Endodermal cell (in vitro differentiated cells): ENCODE results near the gene DNAJA3. TPM values are rescaled to one million over a fixed set of nuclear protein-coding genes. Genes with fewer than 3 reads are reported as not detected.
A peak's percentile ranks its signal among the peaks of the same experiment; 100 is the strongest.

ENCODE experiments used
- DNase-seq: peaks from one replicate; pipeline ENCODE4 v3.0.0-alpha.2; 2017
- H3K27ac ChIP-seq: 2 replicates; pipeline ENCODE4 v1.5.1; 2013; ENCODE audit warnings: mild to moderate bottlenecking, low read depth, low read length, moderate library complexity
- H3K27me3 ChIP-seq: 2 replicates; pipeline ENCODE4 v1.6.1; 2013; ENCODE audit warnings: mild to moderate bottlenecking, low read length, moderate library complexity; ENCODE audit not compliant: insufficient read depth, control insufficient read depth, poor library complexity, severe bottlenecking
- H3K36me3 ChIP-seq: 2 replicates; pipeline ENCODE4 v1.7.0; 2013; ENCODE audit warnings: mild to moderate bottlenecking, low read length, moderate library complexity; ENCODE audit not compliant: control insufficient read depth, insufficient read depth
- H3K4me1 ChIP-seq: one replicate; pipeline ENCODE4 v1.7.0; 2013; ENCODE audit warnings: low read length; ENCODE audit not compliant: control insufficient read depth, insufficient read depth
- H3K4me3 ChIP-seq: 2 replicates; pipeline ENCODE4 v1.5.1; 2013; ENCODE audit warnings: mild to moderate bottlenecking, low read length, moderate library complexity
- H3K9ac ChIP-seq: 2 replicates; pipeline ENCODE4 v1.6.1; 2013; ENCODE audit warnings: mild to moderate bottlenecking, low read length, moderate library complexity; ENCODE audit not compliant: poor library complexity, severe bottlenecking; ENCODE audit errors: extremely low read depth
- H3K9me3 ChIP-seq: 2 replicates; pipeline ENCODE4 v1.6.1; 2013; ENCODE audit warnings: mild to moderate bottlenecking, low read length, moderate library complexity; ENCODE audit not compliant: control insufficient read depth
- H3K27ac Mint-ChIP-seq: 2 replicates; pipeline ENCODE4 v1.8.0; 2020; ENCODE audit warnings: mixed read lengths
- H3K27me3 Mint-ChIP-seq: 2 replicates; pipeline ENCODE4 v1.8.0; 2021; ENCODE audit warnings: mild to moderate bottlenecking, mixed read lengths; ENCODE audit not compliant: insufficient read depth
- H3K36me3 Mint-ChIP-seq: 2 replicates; pipeline ENCODE4 v1.8.0; 2020; ENCODE audit warnings: low read depth, mixed read lengths
- H3K4me1 Mint-ChIP-seq: 2 replicates; pipeline ENCODE4 v1.8.0; 2020; ENCODE audit warnings: mixed read lengths
- H3K4me3 Mint-ChIP-seq: 2 replicates; pipeline ENCODE4 v1.8.0; 2020; ENCODE audit warnings: mild to moderate bottlenecking, moderate library complexity, mixed read lengths
- H3K9me3 Mint-ChIP-seq: 2 replicates; pipeline ENCODE4 v1.8.0; 2020; ENCODE audit warnings: mild to moderate bottlenecking, mixed read lengths
- WGBS, 2 experiments: methylation state at CpG; one replicate each; pipeline versions ENCODE4 v1.1.5 to v1.1.7; 2013; ENCODE audit warnings: missing lambda C conversion rate in 2 of 2, mixed read lengths in 1 of 2; ENCODE audit not compliant: insufficient coverage in 1 of 2, insufficient read length in 1 of 2; 5-methylcytosine and 5-hydroxymethylcytosine counted together
- total RNA-seq, 2 donors: library from RNA; stranded (reverse); fragmentation: NEBNext Ultra II Directional in 1 of 2; extraction: Animal tissue kit (Norgen Biotek cat#: 25700) in 1 of 2; gene quantifications; 2 replicates in 1 of 2; 3 replicates in 1 of 2; pipeline ENCODE4 v1.2.1, GENCODE V29; 2021
- TF ChIP-seq, protein P1 (sequence below): fragments of 200-600 bp; sonication (generic); conservative IDR thresholded peaks from 2 replicates; pipeline ENCODE4 v1.5.0; 2021; ENCODE audit warnings: antibody characterized with exemption, mild to moderate bottlenecking

DNAJA3 gene
- total RNA-seq, 2 donors from 2014 or later, result 37.4 to 38.5 TPM

DNA sequence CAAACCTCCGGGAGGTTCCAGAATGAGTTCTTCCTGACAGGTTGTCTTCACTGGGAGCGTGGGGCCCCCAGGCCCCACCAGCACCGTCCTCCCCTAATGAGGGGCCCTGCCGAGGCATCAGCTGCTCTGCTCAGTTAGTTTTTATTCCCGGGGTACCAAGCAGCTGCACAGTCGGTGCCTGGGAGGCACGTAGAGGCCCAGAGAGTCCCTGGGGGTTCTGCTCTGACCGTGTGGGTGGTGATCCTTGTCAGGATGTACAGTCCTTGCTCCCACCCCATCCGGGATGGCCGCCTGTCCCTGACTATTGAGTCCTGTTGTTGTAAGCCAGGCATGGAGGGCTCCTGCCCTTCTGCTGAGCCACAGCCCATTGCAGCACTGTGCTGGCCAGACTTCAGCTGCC lies 30.3 kb downstream of the DNAJA3 start:
- Mint-ChIP-seq H3K27me3 (no peaks in the 10 kb centered on the region), H3K27ac (no peak overlapping the region), H3K9me3 (no peaks in the 10 kb centered on the region), H3K4me1 (no peaks in the 10 kb centered on the region), H3K4me3 (no peak overlapping the region), H3K36me3 (peaks cover 39% of the 10 kb centered on the region)
- no peaks in the 10 kb centered on the region for H3K4me1 ChIP-seq
- TF ChIP-seq, protein P1, sequence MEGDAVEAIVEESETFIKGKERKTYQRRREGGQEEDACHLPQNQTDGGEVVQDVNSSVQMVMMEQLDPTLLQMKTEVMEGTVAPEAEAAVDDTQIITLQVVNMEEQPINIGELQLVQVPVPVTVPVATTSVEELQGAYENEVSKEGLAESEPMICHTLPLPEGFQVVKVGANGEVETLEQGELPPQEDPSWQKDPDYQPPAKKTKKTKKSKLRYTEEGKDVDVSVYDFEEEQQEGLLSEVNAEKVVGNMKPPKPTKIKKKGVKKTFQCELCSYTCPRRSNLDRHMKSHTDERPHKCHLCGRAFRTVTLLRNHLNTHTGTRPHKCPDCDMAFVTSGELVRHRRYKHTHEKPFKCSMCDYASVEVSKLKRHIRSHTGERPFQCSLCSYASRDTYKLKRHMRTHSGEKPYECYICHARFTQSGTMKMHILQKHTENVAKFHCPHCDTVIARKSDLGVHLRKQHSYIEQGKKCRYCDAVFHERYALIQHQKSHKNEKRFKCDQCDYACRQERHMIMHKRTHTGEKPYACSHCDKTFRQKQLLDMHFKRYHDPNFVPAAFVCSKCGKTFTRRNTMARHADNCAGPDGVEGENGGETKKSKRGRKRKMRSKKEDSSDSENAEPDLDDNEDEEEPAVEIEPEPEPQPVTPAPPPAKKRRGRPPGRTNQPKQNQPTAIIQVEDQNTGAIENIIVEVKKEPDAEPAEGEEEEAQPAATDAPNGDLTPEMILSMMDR, result no peak
- no peak overlapping the region for H3K9ac ChIP-seq
- DNase-seq, result no peak
- H3K27me3 ChIP-seq, result no peaks in the 10 kb centered on the region
- no peak overlapping the region for H3K4me3 ChIP-seq
- H3K36me3 ChIP-seq, result peaks cover 49% of the 10 kb centered on the region
- WGBS, 2 experiments, result 79 to 83% methylated on average over 10 of the region's 10 CpGs
- H3K9me3 ChIP-seq, result no peaks in the 10 kb centered on the region
- H3K27ac ChIP-seq, result no peak overlapping the region

DNA sequence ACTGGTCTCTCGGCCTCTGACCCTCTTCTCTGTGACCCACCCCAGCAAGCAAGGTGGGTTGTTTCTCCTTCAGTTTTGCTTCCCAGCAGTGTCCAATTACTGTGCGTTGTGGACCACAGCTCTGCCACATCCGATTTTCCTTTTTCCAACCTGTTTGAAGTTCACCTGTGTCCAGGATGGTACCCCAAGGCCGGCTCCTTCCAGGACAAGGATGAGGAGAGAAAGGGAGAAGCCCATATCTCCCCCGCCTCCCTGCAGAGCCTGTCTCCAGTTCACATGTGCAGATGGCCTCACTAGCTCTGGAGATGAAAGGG lies 35.2 kb downstream of the DNAJA3 start:
- Histone ChIP-seq H3K27me3 (no peaks in the 10 kb centered on the region), H3K36me3 (peaks cover 27% of the 10 kb centered on the region), H3K4me1 (no peaks in the 10 kb centered on the region), H3K9ac (no peak overlapping the region), H3K9me3 (no peaks in the 10 kb centered on the region), H3K4me3 (no peak overlapping the region), H3K27ac (no peak overlapping the region)
- Mint-ChIP-seq H3K27me3 (no peaks in the 10 kb centered on the region), H3K9me3 (no peaks in the 10 kb centered on the region), H3K4me1 (no peaks in the 10 kb centered on the region), H3K27ac (no peak overlapping the region), H3K36me3 (peaks cover 29% of the 10 kb centered on the region), H3K4me3 (no peak overlapping the region)
- TF ChIP-seq, protein P1, result no peak
- 90 to 92% methylated on average over 4 to 5 of the region's 5 CpGs for WGBS, 2 experiments
- no peak for DNase-seq

DNA sequence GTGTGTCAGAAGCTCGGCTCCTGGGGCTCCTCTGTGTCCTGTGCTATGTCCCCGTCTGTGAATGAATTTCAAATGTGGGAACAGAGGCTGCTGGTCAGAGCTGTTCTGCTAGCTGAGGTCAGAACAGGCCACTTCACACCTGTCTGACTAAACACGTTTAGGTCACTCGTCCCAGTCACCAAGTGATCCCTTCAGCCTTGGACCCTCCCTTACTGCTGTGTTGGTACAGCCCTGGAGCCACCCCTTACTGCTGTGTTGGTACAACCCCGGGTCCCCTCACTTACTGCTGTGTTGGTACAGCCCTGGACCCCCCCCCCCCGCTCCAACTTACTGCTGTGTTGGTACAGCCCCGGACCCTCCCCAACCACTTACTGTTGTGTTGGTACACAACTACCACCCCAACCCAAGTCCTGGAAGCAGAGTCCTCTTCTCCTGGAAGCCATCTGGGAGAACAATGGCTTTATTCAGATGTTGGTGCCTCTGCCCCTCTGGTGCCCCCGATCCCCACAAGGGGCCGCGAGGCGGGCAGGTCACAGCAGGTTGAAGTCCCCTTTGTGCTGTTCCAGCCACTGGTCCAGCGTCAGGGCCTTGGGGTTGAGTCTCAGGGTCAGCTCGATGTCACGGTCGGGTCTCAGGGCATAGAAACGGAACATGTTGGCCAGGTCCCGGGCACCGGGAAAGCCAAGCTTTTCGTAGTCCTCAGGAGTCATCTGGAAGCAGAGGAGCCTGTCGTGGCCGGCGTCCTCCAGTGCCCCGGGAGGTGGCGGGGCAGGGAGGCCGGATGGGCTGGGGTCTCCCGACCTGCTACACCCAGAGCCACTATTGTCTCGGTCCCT lies 35.8 kb downstream of the DNAJA3 start:
- H3K9ac ChIP-seq, result no peak overlapping the region
- peak overlapping the region; percentile 78 for H3K27ac ChIP-seq
- DNase-seq, result peak; percentile 80

More for the DNA sequence above, 35.8 kb downstream of the DNAJA3 start:
- Histone ChIP-seq H3K4me1 (no peaks in the 10 kb centered on the region), H3K27me3 (no peaks in the 10 kb centered on the region), H3K9me3 (no peaks in the 10 kb centered on the region), H3K36me3 (peaks cover 26% of the 10 kb centered on the region), H3K4me3 (no peak overlapping the region)
- Mint-ChIP-seq H3K27ac (no peak overlapping the region), H3K27me3 (no peaks in the 10 kb centered on the region), H3K4me3 (no peak overlapping the region), H3K4me1 (no peaks in the 10 kb centered on the region), H3K9me3 (no peaks in the 10 kb centered on the region), H3K36me3 (peaks cover 33% of the 10 kb centered on the region)
- 88 to 91% methylated on average over 25 to 26 of the region's 27 CpGs for WGBS, 2 experiments
- TF ChIP-seq, protein P1, result no peak
